AG10803 (cell line): ENCODE data around the gene SLC35E2B.
A peak's percentile ranks its signal among the peaks of the same experiment; 100 is the strongest.
"Not testable (repeated sequence)": the region's sequence is repeated elsewhere in the genome, so short reads cannot be mapped to it uniquely, and the experiment has no call there.

Experiments used
- DNase-seq: peaks from one replicate; pipeline ENCODE4 v3.0.0; 2010; ENCODE audit warnings: low read depth
- H3K4me3 ChIP-seq: 2 replicates; pipeline ENCODE4 v1.5.1; 2011; ENCODE audit warnings: mild to moderate bottlenecking, low read length, control low read depth
- TF ChIP-seq, protein P1 (sequence below): conservative IDR thresholded peaks from 2 replicates; pipeline ENCODE4 v1.5.1; 2011; ENCODE audit warnings: mild to moderate bottlenecking, low read length, control low read depth, inconsistent platforms

Gene SLC35E2B

DNA sequence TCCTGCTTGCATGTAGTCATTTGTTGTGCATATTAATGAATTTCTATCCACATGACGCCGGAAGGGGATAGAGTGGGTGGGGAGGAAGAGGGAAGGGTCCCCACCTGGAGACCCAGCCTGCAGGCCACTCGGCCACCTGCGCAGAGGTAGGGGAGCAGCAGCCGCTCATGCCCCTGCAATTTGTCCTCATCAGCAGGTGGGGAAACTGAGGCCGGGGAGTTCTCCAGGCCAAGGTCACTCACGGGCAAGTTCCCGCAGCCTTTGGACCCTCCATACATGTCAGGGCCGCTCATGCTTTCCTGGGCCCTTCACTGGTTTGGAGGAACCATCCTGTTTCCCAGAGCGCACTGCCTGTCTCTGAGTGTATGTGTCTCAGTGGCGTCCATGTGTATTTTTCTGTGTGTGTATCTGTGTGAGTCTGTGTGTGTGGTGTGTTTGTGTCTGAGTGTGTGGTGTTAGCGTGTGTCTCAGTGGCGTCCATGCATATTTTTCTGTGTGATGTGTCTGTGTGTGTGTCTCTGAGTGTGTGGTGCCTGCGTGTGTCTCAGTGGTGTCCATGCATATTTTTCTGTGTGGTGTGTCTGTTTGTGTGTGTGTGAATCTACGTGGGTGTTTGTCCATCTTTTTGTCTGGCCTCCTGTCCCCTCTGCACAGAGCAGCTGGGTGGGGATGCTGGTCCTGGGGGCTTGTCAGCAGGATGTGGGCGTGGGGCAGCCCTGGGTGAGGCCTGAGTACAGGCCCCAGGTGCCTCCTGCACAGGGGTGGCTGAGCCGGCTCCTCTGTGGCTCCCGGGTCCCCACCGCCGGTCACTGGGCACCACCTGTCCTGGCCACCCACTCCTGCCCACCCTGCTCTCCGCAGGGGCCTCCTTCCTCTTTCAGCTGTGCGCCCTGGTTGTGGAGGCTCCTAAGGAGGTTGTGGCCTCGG, 4.1 kb upstream of the SLC35E2B start:
- not testable (repeated sequence) for H3K4me3 ChIP-seq, DNase-seq

DNA sequence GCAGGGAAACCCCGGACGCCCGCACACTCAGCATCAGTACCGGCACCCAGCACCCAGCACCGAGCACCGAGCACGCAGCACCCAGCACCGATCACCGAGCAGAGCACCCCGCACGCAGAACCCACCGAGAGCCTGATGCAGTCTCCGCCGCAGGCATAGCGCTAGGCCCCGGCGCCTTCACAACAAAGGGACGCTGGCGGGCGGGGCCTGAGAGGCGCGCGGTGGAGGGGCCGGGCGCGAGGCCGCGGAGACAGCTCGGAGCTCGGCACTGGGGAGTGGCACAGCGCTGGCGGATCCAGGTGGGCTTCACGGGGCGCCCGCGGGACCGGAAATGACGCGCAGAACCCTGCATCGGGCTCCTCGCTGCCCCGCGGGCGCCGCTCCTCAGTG, 276 bp downstream of the SLC35E2B start:
- H3K4me3 ChIP-seq, result peak overlapping the region; percentile 56
- DNase-seq, result peak; percentile 44

DNA sequence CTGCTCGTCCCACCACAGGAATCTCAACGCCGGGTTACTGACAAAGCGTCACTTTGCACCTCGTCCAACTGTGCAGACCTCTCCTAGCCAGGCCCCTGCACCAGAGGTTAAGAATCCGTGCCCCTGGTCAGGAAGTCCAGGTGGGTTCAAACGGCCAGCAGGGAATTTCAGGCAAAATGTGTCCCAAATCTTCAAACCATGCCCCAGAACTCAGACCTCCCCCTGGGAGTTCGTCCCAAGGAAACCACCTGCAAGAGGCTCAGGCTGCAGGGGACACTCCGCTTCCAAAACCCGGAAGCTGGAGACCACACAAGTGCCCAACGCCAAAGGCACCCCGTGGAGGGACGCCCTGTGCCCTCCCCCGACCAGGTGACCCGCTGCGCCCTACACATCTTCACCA, 1.2 kb downstream of the SLC35E2B start:
- not testable (repeated sequence) for DNase-seq
- peak overlapping the region; percentile 50 for H3K4me3 ChIP-seq

DNA sequence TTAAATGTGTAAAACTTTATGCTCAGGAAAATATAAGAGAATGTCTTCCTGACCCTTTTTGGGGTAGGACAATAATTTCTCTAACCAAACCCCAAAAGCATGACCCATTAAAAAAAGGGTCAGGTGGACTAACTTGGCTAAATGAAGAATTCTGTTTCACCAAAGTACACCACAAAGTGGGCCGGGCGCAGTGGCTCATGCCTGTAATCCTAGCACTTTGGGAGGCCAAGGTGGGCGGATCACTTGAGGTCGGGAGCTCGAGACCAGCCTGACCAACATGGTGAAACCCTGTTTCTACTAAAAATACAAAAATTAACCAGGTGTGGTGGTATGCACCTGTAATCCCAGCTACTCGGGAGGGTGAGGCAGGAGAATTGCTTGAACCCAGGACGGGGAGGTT, 3.1 kb downstream of the SLC35E2B start:
- DNase-seq, H3K4me3 ChIP-seq: not testable (repeated sequence)

DNA sequence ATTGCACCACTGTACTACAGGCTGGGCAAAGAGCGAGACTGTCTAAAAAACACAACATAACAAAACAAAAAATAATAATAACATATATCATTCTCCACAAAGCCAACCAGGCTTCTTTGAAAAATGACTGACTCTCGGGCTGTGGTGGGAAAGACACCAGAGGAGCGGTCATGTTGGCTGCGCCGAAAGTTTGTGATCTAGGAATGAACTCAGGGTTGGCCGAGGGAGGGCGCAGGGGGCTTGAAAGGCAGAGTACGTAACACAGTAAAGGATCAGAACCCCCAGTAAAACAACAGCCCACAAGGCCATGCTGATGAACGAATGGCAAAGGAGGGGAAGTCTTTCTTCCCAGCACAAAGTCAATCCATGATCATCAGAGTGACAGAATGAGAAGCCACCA, 4.7 kb downstream of the SLC35E2B start:
- H3K4me3 ChIP-seq, result no peak overlapping the region
- DNase-seq, result no peak
- TF ChIP-seq, protein P1, sequence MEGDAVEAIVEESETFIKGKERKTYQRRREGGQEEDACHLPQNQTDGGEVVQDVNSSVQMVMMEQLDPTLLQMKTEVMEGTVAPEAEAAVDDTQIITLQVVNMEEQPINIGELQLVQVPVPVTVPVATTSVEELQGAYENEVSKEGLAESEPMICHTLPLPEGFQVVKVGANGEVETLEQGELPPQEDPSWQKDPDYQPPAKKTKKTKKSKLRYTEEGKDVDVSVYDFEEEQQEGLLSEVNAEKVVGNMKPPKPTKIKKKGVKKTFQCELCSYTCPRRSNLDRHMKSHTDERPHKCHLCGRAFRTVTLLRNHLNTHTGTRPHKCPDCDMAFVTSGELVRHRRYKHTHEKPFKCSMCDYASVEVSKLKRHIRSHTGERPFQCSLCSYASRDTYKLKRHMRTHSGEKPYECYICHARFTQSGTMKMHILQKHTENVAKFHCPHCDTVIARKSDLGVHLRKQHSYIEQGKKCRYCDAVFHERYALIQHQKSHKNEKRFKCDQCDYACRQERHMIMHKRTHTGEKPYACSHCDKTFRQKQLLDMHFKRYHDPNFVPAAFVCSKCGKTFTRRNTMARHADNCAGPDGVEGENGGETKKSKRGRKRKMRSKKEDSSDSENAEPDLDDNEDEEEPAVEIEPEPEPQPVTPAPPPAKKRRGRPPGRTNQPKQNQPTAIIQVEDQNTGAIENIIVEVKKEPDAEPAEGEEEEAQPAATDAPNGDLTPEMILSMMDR, result no peak

DNA sequence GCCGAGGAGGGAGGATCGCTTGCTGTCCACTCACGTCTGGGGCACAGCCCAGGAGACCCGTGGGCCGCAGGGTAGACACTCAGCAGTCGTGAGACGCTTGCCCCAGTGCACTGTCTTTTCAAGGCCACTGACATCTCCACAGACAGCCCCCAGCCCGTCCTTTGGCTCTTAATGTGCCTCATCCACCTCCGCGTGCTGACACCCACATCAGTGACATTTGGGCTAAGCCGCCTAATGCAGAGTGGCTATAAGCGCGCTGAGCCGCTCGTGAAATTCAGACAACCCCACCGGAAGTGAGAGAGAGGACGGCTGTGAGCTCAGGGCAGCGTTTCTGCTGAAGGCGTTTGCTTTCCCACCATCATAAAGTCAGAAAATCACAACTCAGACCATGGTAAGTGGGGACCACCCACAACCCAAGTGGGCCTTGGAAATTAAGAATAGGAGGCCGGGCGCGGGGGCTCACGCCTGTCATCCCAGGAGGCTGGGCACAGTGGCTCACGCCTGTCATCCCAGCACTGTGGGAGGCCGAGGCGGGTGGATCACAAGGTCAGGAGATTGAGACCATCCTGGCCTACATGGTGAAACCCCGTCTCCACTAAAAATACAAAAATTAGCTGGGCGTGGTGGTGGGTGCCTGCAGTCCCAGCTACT, 8.4 kb downstream of the SLC35E2B start:
- DNase-seq, result no peak
- TF ChIP-seq, protein P1, result no peak

DNA sequence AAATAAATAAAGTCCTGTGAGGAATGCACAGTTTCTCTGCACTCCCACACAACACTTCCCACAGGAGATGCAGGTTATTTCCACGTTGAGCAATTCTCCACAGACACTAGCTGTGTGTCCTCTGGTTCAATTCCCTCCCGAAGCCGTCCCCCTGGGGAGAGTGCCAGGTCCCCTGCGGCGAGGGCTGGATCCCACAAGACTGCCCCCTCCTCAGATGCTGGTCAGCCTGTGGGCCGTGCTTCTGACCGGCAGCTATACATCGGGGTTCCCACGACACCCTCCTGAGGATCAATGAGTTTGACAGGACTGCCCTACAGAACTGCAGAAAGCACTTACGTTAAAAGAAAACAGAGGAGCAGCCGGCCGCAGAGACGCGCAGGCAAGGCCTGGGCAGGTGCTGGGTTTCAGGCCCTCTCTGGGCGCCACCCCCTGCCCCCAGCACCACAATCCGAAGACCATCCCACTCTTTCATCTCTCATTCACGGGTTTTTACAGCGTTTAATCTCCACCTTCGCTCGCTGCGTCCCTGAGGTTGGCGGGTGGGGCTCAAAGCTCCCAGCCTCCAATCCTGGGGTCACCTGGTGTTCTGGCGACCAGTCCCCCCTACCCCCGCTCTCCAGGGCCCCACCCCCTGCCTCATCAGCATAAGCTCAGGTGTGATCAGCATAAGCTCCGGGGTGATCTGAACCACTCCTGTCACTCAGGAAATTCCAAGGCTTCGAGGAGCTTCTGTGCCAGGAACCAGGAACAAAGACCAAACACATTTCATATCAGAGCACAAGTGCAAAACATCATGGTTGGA, 9.3 kb downstream of the SLC35E2B start:
- H3K4me3 ChIP-seq, result no peak overlapping the region
- no peak for DNase-seq
- TF ChIP-seq, protein P1, result no peak

More for the DNA sequence above, 8.4 kb downstream of the SLC35E2B start:
- no peak overlapping the region for H3K4me3 ChIP-seq

DNA sequence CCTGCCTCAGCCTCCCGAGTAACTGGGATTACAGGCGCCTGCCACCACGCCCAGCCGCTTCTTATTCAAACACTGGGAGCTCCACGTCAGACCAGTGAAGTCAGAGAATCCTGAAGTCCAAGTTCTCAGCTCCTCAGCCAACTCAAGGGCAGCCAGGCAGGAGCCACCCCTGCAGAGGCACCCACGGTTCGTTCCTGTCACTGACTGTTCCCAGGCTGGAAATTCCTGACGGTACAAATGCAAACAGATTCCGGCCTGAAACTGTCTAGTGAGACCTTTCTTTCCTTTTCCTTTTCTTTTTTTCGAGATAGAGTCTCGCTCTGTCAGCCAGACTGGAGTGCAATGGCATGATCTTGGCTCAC, 11.7 kb downstream of the SLC35E2B start:
- no peak for DNase-seq
- TF ChIP-seq, protein P1, result no peak
- H3K4me3 ChIP-seq, result no peak overlapping the region
